Prostate gland (tissue), 2 donors: ENCODE measurements around the gene IL1RAPL2.

Experiments used
- POLR2A ChIP-seq: fragments of 450-650 bp; IDR thresholded peaks from one replicate; pipeline ENCODE4 v1.6.1; 2016; ENCODE audit warnings: antibody characterized with exemption, mild to moderate bottlenecking
- POLR2AphosphoS5 ChIP-seq: sonication (generic); formaldehyde crosslinking; IDR thresholded peaks from one replicate; pipeline ENCODE4 v1.6.1; 2017; ENCODE audit warnings: antibody characterized with exemption
- TF ChIP-seq, protein P1 (sequence below), 4 experiments: fragments of 200-600 bp in 2 of 4; fragments of 450-650 bp in 2 of 4; sonication (generic) in 2 of 4; IDR thresholded peaks; 1 replicate in 3 of 4; 2 replicates in 1 of 4; pipeline ENCODE4 v1.5.1; 2016 to 2019; ENCODE audit warnings: antibody characterized with exemption in 4 of 4, mild to moderate bottlenecking in 2 of 4, moderate library complexity in 2 of 4

DNA sequence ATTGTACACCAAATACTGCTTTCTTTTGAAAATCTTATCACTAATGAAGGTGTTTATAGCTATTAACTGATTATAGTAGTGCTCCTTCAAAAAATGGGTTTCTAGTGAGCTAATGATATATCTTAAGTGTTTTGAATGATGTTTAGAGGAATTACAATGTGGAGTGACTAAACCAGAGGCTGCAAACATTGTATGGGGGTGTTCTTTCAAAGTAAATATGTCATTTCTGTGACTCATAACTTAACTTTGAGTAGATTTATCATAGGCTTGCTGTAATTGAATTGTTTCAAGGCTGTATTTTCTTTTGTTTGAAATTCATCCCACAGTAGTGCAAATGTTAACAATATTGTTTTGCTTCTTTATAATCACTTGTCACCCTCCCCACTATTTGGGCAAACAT lies 141.6 kb downstream of the IL1RAPL2 start:
- TF ChIP-seq, protein P1, sequence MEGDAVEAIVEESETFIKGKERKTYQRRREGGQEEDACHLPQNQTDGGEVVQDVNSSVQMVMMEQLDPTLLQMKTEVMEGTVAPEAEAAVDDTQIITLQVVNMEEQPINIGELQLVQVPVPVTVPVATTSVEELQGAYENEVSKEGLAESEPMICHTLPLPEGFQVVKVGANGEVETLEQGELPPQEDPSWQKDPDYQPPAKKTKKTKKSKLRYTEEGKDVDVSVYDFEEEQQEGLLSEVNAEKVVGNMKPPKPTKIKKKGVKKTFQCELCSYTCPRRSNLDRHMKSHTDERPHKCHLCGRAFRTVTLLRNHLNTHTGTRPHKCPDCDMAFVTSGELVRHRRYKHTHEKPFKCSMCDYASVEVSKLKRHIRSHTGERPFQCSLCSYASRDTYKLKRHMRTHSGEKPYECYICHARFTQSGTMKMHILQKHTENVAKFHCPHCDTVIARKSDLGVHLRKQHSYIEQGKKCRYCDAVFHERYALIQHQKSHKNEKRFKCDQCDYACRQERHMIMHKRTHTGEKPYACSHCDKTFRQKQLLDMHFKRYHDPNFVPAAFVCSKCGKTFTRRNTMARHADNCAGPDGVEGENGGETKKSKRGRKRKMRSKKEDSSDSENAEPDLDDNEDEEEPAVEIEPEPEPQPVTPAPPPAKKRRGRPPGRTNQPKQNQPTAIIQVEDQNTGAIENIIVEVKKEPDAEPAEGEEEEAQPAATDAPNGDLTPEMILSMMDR (IDR thresholded peaks at IDR 0.05) = no peak
- TF ChIP-seq POLR2A (no peak), POLR2AphosphoS5 (no peak)
